Activated naive CD4-positive, alpha-beta T cell treated with anti-CD3 and anti-CD28 coated beads, Interleukin-2, amount 10 ng/mL, durations not matched to agents 7 days and 5 days (primary cell): ENCODE measurements around the gene ARHGAP35.
A peak's percentile ranks its signal among the peaks of the same experiment; 100 is the strongest.
"Not testable (repeated sequence)": the region's sequence is repeated elsewhere in the genome, so short reads cannot be mapped to it uniquely, and the experiment has no call there.

Experiments
- CTCF ChIA-PET: fragments of 350-600 bp; sonication (Branson Sonifier 250); formaldehyde crosslinking; loops from one replicate; lab custom pipeline; 2021; ENCODE audit warnings: antibody characterized with exemption; lab: Charles Lee
- DNase-seq: peaks from one replicate; pipeline ENCODE4 v3.0.0-alpha.2; 2020
- H3K27ac Mint-ChIP-seq: one replicate; pipeline ENCODE4 v1.8.0; 2021; ENCODE audit warnings: mild to moderate bottlenecking, moderate library complexity, mixed read lengths
- H3K27me3 Mint-ChIP-seq: one replicate; pipeline ENCODE4 v1.8.0; 2021; ENCODE audit warnings: mild to moderate bottlenecking, mixed read lengths
- H3K36me3 Mint-ChIP-seq: one replicate; pipeline ENCODE4 v1.8.0; 2021; ENCODE audit warnings: mixed read lengths
- H3K4me1 Mint-ChIP-seq: one replicate; pipeline ENCODE4 v1.8.0; 2021; ENCODE audit warnings: mixed read lengths
- H3K4me3 Mint-ChIP-seq: one replicate; pipeline ENCODE4 v1.8.0; 2021; ENCODE audit warnings: mild to moderate bottlenecking, moderate library complexity, mixed read lengths
- H3K9me3 Mint-ChIP-seq: one replicate; pipeline ENCODE4 v1.8.0; 2021; ENCODE audit warnings: mixed read lengths

ARHGAP35 gene

GRCh38 chr19:46852830-46853229, 8.0 kb upstream of the ARHGAP35 start:
- Mint-ChIP-seq H3K9me3 (no peaks in the 10 kb centered on the region), H3K36me3 (peaks cover under 1% of the 10 kb centered on the region), H3K27ac (no peak overlapping the region), H3K27me3 (peaks cover 20% of the 10 kb centered on the region), H3K4me3 (no peak overlapping the region), H3K4me1 (peaks cover 36% of the 10 kb centered on the region)
- no peak for DNase-seq
- CTCF ChIA-PET, result interaction anchor here (1.2 kb wide), 1 partner anchor 160 kb away, joined by 3 read pairs; no protein-coding TSS in a partner anchor

GRCh38 chr19:46854698-46855097, 6.1 kb upstream of the ARHGAP35 start:
- H3K4me3 Mint-ChIP-seq, H3K27ac Mint-ChIP-seq, H3K36me3 Mint-ChIP-seq, H3K9me3 Mint-ChIP-seq: not testable (repeated sequence)
- Mint-ChIP-seq H3K4me1 (peaks cover 33% of the 10 kb centered on the region), H3K27me3 (peaks cover 20% of the 10 kb centered on the region)
- CTCF ChIA-PET, result interaction anchor here (0.9 to 1.6 kb wide), 3 partner anchors 97 to 181 kb away, joined by 3 to 4 read pairs (median 3); no protein-coding TSS in a partner anchor
- peak; percentile 12 for DNase-seq

GRCh38 chr19:46856062-46857022, 4.5 kb upstream of the ARHGAP35 start:
- Mint-ChIP-seq H3K36me3 (peaks cover 6% of the 10 kb centered on the region), H3K4me3 (peak overlapping the region; percentile 33), H3K27ac (peak overlapping the region; percentile 81), H3K27me3 (peaks cover 20% of the 10 kb centered on the region), H3K4me1 (peaks cover 27% of the 10 kb centered on the region), H3K9me3 (peaks cover 1% of the 10 kb centered on the region)
- peak; percentile 95 for DNase-seq
- CTCF ChIA-PET, result interaction anchor here (0.9 to 3.0 kb wide), 8 partner anchors 10 to 290 kb away, joined by 3 to 33 read pairs (median 4); no protein-coding TSS in a partner anchor

- Mint-ChIP-seq H3K4me1 (peaks cover 23% of the 10 kb centered on the region), H3K9me3 (peaks cover 1% of the 10 kb centered on the region), H3K27ac (peak overlapping the region; percentile 92), H3K27me3 (peaks cover 4% of the 10 kb centered on the region), H3K36me3 (peaks cover 6% of the 10 kb centered on the region), H3K4me3 (peak overlapping the region; percentile 79)
- DNase-seq, result no peak
- CTCF ChIA-PET, result interaction anchor here (0.8 kb wide), 1 partner anchor 132 kb away, joined by 3 read pairs; no protein-coding TSS in a partner anchor
These were observed 1.1 kb upstream of the ARHGAP35 start for GRCh38 chr19:46859637-46860124.

- H3K27me3 Mint-ChIP-seq, result peaks cover 4% of the 10 kb centered on the region
- peaks cover 25% of the 10 kb centered on the region for H3K4me1 Mint-ChIP-seq
- H3K36me3 Mint-ChIP-seq, result peaks cover 6% of the 10 kb centered on the region
- DNase-seq, result peak; percentile 98
- CTCF ChIA-PET, result interaction anchor here (0.8 kb wide), 1 partner anchor 131 kb away, joined by 3 read pairs; no protein-coding TSS in a partner anchor
- H3K27ac Mint-ChIP-seq, result peak overlapping the region; percentile 92
- H3K4me3 Mint-ChIP-seq, result peak overlapping the region; percentile 79
- peaks cover 1% of the 10 kb centered on the region for H3K9me3 Mint-ChIP-seq
These were observed 512 bp upstream of the ARHGAP35 start for GRCh38 chr19:46860125-46860845.

- Mint-ChIP-seq H3K9me3 (peaks cover 1% of the 10 kb centered on the region), H3K27me3 (no peaks in the 10 kb centered on the region), H3K4me3 (no peak overlapping the region), H3K4me1 (peaks cover 13% of the 10 kb centered on the region), H3K27ac (no peak overlapping the region), H3K36me3 (peaks cover 8% of the 10 kb centered on the region)
- CTCF ChIA-PET, result interaction anchor here (0.9 to 2.4 kb wide), 5 partner anchors 21 to 172 kb away, joined by 3 to 11 read pairs (median 4); no protein-coding TSS in a partner anchor
- DNase-seq, result peak; percentile 23
These were observed 1.1 kb downstream of the ARHGAP35 start for GRCh38 chr19:46861691-46862502.

- Mint-ChIP-seq H3K36me3 (peaks cover 8% of the 10 kb centered on the region), H3K9me3 (peaks cover 1% of the 10 kb centered on the region), H3K27ac (no peak overlapping the region), H3K4me1 (peaks cover 17% of the 10 kb centered on the region), H3K27me3 (no peaks in the 10 kb centered on the region), H3K4me3 (no peak overlapping the region)
- no peak for DNase-seq
- CTCF ChIA-PET, result interaction anchor here (0.9 to 2.4 kb wide), 4 partner anchors 22 to 172 kb away, joined by 3 to 11 read pairs (median 4); no protein-coding TSS in a partner anchor
These were observed 1.7 kb downstream of the ARHGAP35 start for GRCh38 chr19:46862503-46862834.

GRCh38 chr19:46862974-46863632, 2.3 kb downstream of the ARHGAP35 start:
- Mint-ChIP-seq H3K4me3 (no peak overlapping the region), H3K36me3 (peaks cover 8% of the 10 kb centered on the region), H3K27me3 (no peaks in the 10 kb centered on the region), H3K4me1 (peaks cover 17% of the 10 kb centered on the region), H3K27ac (no peak overlapping the region), H3K9me3 (peaks cover 1% of the 10 kb centered on the region)
- no peak for DNase-seq
- CTCF ChIA-PET, result interaction anchor here (1.3 to 2.4 kb wide), 4 partner anchors 9 to 150 kb away, joined by 3 to 11 read pairs (median 4); no protein-coding TSS in a partner anchor

- peaks cover 1% of the 10 kb centered on the region for H3K9me3 Mint-ChIP-seq
- CTCF ChIA-PET, result interaction anchor here (0.6 to 1.3 kb wide), 3 partner anchors 8 to 149 kb away, joined by 3 read pairs; no protein-coding TSS in a partner anchor
- no peak overlapping the region for H3K4me3 Mint-ChIP-seq
These were observed 3.2 kb downstream of the ARHGAP35 start for GRCh38 chr19:46863818-46864629.

GRCh38 chr19:46866407-46867136, 5.8 kb downstream of the ARHGAP35 start:
- peaks cover 3% of the 10 kb centered on the region for H3K36me3 Mint-ChIP-seq
- H3K27me3 Mint-ChIP-seq, result no peaks in the 10 kb centered on the region
- H3K9me3 Mint-ChIP-seq, result no peaks in the 10 kb centered on the region
- H3K27ac Mint-ChIP-seq, result no peak overlapping the region
- CTCF ChIA-PET, result interaction anchor here (1.0 to 2.1 kb wide), 3 partner anchors 10 to 147 kb away, joined by 3 to 7 read pairs (median 4); no protein-coding TSS in a partner anchor
- peaks cover 12% of the 10 kb centered on the region for H3K4me1 Mint-ChIP-seq
- H3K4me3 Mint-ChIP-seq, result no peak overlapping the region
- no peak for DNase-seq

More at GRCh38 chr19:46863818-46864629, 3.2 kb downstream of the ARHGAP35 start:
- Mint-ChIP-seq H3K4me1 (peaks cover 18% of the 10 kb centered on the region), H3K27me3 (no peaks in the 10 kb centered on the region), H3K36me3 (peaks cover 6% of the 10 kb centered on the region), H3K27ac (no peak overlapping the region)
- no peak for DNase-seq

- H3K4me1 Mint-ChIP-seq, result peaks cover 12% of the 10 kb centered on the region
- H3K9me3 Mint-ChIP-seq, result no peaks in the 10 kb centered on the region
- CTCF ChIA-PET, result interaction anchor here (1.0 to 2.1 kb wide), 2 partner anchors 124 to 146 kb away, joined by 3 to 7 read pairs; no protein-coding TSS in a partner anchor
- no peak for DNase-seq
- no peak overlapping the region for H3K27ac Mint-ChIP-seq
- no peaks in the 10 kb centered on the region for H3K27me3 Mint-ChIP-seq
- no peak overlapping the region for H3K4me3 Mint-ChIP-seq
- peaks cover 3% of the 10 kb centered on the region for H3K36me3 Mint-ChIP-seq
These were observed 6.4 kb downstream of the ARHGAP35 start for GRCh38 chr19:46867170-46867569.
